Psoas muscle (tissue), 8 donors: Measurements from ENCODE around the gene CTDSPL2. TPM values are rescaled to one million over a fixed set of nuclear protein-coding genes. Genes with fewer than 3 reads are reported as not detected.

Experiments
- ATAC-seq, 4 donors: fragments of 200-7000 bp; cut with Tn5 transposase; one replicate each; pipeline ENCODE4 v1.9.1; 2020; ENCODE audit warnings: moderate library complexity in 3 of 4, mild to moderate bottlenecking in 2 of 4
- DNase-seq, 2 donors: peaks; one replicate each; pipeline ENCODE4 v3.0.0-alpha.2; 2020
- H3K27ac ChIP-seq: fragments of 200-600 bp; one replicate; pipeline ENCODE4 v1.8.0; 2022
- H3K27me3 ChIP-seq, 3 donors: fragments of 200-600 bp in 1 of 3; one replicate each; pipeline versions ENCODE4 v1.6.1 to v1.8.0; 2013 to 2022; ENCODE audit warnings: low read length in 2 of 3, mild to moderate bottlenecking in 2 of 3, moderate library complexity in 1 of 3; ENCODE audit not compliant: insufficient read depth in 3 of 3
- H3K36me3 ChIP-seq, 2 donors: fragments of 200-600 bp in 1 of 2; one replicate each; pipeline versions ENCODE4 v1.6.1 to v1.8.0; 2013 to 2022; ENCODE audit warnings: low read depth in 1 of 2, mild to moderate bottlenecking in 1 of 2, moderate library complexity in 1 of 2; ENCODE audit not compliant: insufficient read depth in 1 of 2
- H3K4me1 ChIP-seq: fragments of 200-600 bp; one replicate; pipeline ENCODE4 v1.8.0; 2022
- H3K4me3 ChIP-seq: fragments of 200-600 bp; one replicate; pipeline ENCODE4 v1.8.0; 2022; ENCODE audit warnings: mild to moderate bottlenecking
- H3K9me3 ChIP-seq: fragments of 200-600 bp; one replicate; pipeline ENCODE4 v1.8.0; 2022
- CTCF ChIP-seq: fragments of 200-600 bp; IDR thresholded peaks from one replicate; pipeline ENCODE4 v1.8.0; 2022; ENCODE audit warnings: antibody characterized with exemption
- WGBS, 3 donors: extraction: QIAGEN DNeasy Blood & Tissue Kit; methylation state at CpG; one replicate each; pipeline versions ENCODE4 v1.1.6 to v1.1.7; 2013; 5-methylcytosine and 5-hydroxymethylcytosine counted together
- intact Hi-C, 2 donors: fragments of 100-400 bp; cut with DNase I; formaldehyde crosslinking; loops; one replicate each; pipeline versions ENCODE4 v1.11.0 to v1.14.2; 2022
- polyA plus RNA-seq, 3 donors: library from polyadenylated mRNA; stranded (reverse); fragments of 200-250 nt; gene quantifications; one replicate each; pipeline ENCODE4 v1.2.3, GENCODE V29; 2013
- total RNA-seq, 4 donors: library from RNA; stranded (reverse); fragmentation: NEBNext Ultra II Directional in 2 of 4; extraction: Animal tissue kit (Norgen Biotek cat#: 25700) in 2 of 4; gene quantifications; one replicate each; pipeline versions ENCODE4 v1.2.1 to v1.2.4, GENCODE V29; 2021 to 2023
- donor health status: healthy with polysubstance abuse.
- donor health status: DM: no; HTN: no; CAD: no; lungs with moderate emphysema.
- donor health status: Bipolar disorder and iron deficiency.
- donor health status: healthy.
- donor health status: DM: yes; HTN: yes; CAD: no.
- donor health status: DM: no; HTN: no; CAD: no.
- donor health status: DM: no; HTN: no; CAD: no.
- donor health status: DM: yes; HTN: yes; CAD: no.

CTDSPL2 gene
- total and polyA plus RNA-seq, 7 donors, result 3.2 to 18.1 (median 12.1) TPM

DNA sequence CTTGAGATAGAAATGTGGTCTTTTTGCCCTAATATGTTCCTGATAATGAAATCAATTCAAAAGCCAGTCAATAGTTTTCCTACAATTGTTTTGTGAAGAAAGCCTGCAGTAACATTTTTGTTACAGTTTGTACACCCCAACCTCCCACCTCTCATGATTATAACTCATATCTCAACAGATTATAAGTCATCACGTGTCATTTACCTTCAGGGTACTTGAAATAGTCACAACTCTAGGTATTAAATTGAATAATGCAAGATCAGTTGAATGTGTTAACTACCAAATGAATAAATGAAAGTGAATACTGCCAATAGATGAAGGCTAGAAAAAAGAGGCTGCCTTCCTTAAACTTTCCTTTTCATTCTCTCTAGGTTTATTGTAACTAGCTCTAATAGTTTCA lies 32.9 kb upstream of the CTDSPL2 start:
- intact Hi-C loops, result no loop called here
- H3K9me3 ChIP-seq, result no peaks in the 10 kb centered on the region
- WGBS, 3 donors, result 84 to 87% (median 85%) methylated on average over 1 of the region's 1 CpG

DNA sequence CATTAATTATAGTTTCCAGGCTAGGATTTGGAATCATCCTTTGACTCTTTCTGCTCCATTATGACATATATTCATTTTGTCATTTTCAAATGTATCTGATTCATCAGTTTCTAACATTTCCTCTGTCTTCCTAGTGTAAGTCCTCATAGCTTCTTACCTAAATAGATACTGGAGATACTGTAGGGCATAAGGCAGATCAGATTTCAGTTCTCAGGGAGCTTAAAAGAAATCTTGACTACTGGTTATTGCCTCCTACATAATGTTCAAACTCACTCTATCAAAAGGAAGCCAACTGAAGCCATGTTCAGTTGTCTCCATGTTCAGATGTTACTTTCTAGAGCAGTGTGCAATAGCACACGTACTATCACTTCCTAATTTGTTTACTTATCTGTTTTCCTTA lies 29.6 kb upstream of the CTDSPL2 start:
- no peaks in the 10 kb centered on the region for H3K9me3 ChIP-seq
- no peaks in the 10 kb centered on the region for H3K27me3 ChIP-seq
- H3K27ac ChIP-seq, result no peak overlapping the region
- H3K4me1 ChIP-seq, result no peaks in the 10 kb centered on the region
- TF ChIP-seq CTCF, result no peak
- 84 to 100% (median 91%) methylated on average over 1 of the region's 1 CpG for WGBS, 3 donors
- ATAC-seq (no peak), DNase-seq (no peak)
- H3K36me3 ChIP-seq, result peaks cover 0 to 2% of the 10 kb centered on the region in 2 donors
- H3K4me3 ChIP-seq, result no peak overlapping the region
- intact Hi-C loops, result no loop called here

More for the DNA sequence above, 32.9 kb upstream of the CTDSPL2 start:
- DNase-seq (no peak), ATAC-seq (no peak)
- no peaks in the 10 kb centered on the region for H3K4me1 ChIP-seq
- H3K4me3 ChIP-seq, result no peak overlapping the region
- no peak for TF ChIP-seq CTCF
- no peak overlapping the region for H3K27ac ChIP-seq
- H3K27me3 ChIP-seq, result no peaks in the 10 kb centered on the region
- no peaks in the 10 kb centered on the region for H3K36me3 ChIP-seq

DNA sequence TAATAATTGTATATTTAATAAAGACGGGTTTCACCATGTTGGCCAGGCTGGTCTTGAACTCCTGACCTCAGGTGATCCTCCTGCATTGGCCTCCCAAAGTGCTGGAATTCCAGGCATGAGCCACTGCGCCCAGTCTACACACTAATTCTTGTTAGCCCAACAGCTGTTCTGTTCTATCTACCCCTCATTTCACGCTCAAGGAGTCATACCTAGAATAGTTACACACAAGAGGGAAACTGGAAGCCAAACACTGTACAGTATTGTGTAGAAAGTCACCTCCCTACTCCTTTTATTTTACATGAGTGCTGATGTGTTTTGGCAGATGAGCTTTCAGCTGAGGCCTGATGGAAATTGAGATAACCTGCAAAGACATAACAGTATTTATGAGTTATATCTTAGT lies 13.4 kb upstream of the CTDSPL2 start:
- H3K27ac ChIP-seq, result no peak overlapping the region
- no peak for DNase-seq
- ATAC-seq, result no peak
- TF ChIP-seq CTCF, result no peak
- no peak overlapping the region for H3K4me3 ChIP-seq
- WGBS, 3 donors, result 63 to 76% (median 70%) methylated on average over 3 of the region's 3 CpGs
- H3K4me1 ChIP-seq, result no peaks in the 10 kb centered on the region
- H3K9me3 ChIP-seq, result no peaks in the 10 kb centered on the region
- H3K36me3 ChIP-seq, result peaks cover 0 to 19% of the 10 kb centered on the region in 2 donors
- no peaks in the 10 kb centered on the region for H3K27me3 ChIP-seq
- intact Hi-C loops, result no loop called here

DNA sequence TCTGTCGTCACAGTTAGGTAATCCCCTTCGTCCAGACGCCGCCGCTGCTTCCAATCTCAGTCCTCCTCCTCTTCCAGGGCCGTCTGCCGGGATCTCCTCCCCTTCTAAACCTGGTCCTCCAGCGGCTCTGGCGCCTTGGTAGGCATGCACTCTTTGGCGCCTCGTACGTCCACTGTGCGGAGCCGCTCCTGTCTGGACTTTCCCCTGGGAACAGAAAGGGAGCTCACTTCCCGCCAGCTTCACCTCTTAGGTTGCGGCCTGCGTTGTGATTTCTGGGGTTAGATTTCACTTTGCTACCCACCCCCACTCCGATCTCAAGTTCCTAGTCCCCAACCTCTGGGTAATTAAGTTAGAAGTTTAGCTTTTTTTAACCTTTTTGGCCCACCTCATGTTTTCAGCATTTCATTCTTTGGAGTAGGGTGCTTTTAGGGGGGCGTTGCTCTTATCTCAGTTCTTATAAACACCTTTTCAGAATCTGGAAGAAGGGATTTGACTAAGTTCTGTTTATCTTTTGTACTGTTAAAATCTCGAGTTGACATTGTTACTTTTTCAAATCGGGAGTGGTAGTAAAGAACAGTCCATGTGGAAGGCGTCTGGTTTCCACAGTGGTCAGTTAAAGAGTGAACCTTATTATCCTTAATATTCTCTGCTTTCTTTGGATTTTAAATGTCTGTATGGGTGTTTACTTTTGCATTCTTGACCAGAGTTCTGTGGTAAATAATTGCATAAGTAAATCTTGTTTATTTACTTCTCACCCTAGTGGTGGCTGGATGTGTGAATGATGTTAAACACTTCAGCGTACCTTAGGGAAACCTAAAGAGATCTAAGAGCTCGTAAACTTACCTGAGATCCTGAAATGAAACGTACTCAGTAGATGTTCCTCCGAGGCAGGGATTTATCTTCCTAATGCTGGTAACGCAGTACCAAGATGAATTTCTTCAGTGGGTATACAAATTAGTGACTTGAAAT lies 611 bp downstream of the CTDSPL2 start:
- no peak for TF ChIP-seq CTCF
- Histone ChIP-seq H3K9me3 (no peaks in the 10 kb centered on the region), H3K4me1 (peaks cover 18% of the 10 kb centered on the region), H3K36me3 (no peaks in the 10 kb centered on the region), H3K27me3 (no peaks in the 10 kb centered on the region), H3K4me3 (peak overlapping the region; percentile 87), H3K27ac (peak overlapping the region; percentile 91)
- intact Hi-C loops, result loop anchor here (5.0 kb wide), 3 partner anchors 109 to 141 kb away; partner anchors contain the start of genes EIF3J (in 1 of the 2) and GOLM2 (in 1 of the 2)
- ATAC-seq, result peak; percentile 17 to 43 (median 25)
- DNase-seq, result no peak
- 0 to 2% (median 1%) methylated on average over 27 of the region's 27 CpGs for WGBS, 3 donors
